Measurements from ENCODE around the gene NIFK.

The NIFK gene

GRCh38 chr2:121736462-121737336, at the start of gene NIFK:
Gene NIFK (minus strand): TSS chr2:121736875. CDS start chr2:121736850, 25 bp downstream.
- peak; percentile 95 for DNase-seq (ENCODE audit: low spot score)

- DNase-seq (ENCODE audit: low spot score) = no peak
Observed at GRCh38 chr2:121783180-121783579, 46.5 kb upstream of the NIFK start.

GRCh38 chr2:121778741-121779487, 42.2 kb upstream of the NIFK start:
- DNase-seq (ENCODE audit: low spot score) = no peak

- no peak for DNase-seq (ENCODE audit: low spot score)
Observed at GRCh38 chr2:121777699-121778058, 41.0 kb upstream of the NIFK start.

GRCh38 chr2:121776885-121777698, 40.4 kb upstream of the NIFK start:
- no peak for DNase-seq (ENCODE audit: low spot score)

- no peak for DNase-seq (ENCODE audit: low spot score)
Observed at GRCh38 chr2:121776361-121776760, 39.7 kb upstream of the NIFK start.

- no peak for DNase-seq (ENCODE audit: low spot score)
Observed at GRCh38 chr2:121774235-121774634, 37.6 kb upstream of the NIFK start.

GRCh38 chr2:121771976-121772742, 35.5 kb upstream of the NIFK start:
- DNase-seq (ENCODE audit: low spot score) = no peak

GRCh38 chr2:121768143-121768755, 31.6 kb upstream of the NIFK start:
- DNase-seq (ENCODE audit: low spot score) = no peak

GRCh38 chr2:121766624-121767023, 29.9 kb upstream of the NIFK start:
- DNase-seq (ENCODE audit: low spot score) = no peak

- DNase-seq (ENCODE audit: low spot score) = no peak
Observed at GRCh38 chr2:121764681-121765228, 28.1 kb upstream of the NIFK start.

- peak; percentile 86 for DNase-seq (ENCODE audit: low spot score)
Observed at GRCh38 chr2:121755237-121756111, 18.8 kb upstream of the NIFK start, which contains the start of gene TSN. Gene TSN (plus strand): TSS chr2:121755651. CDS start chr2:121755780, 129 bp downstream.

- DNase-seq (ENCODE audit: low spot score) = no peak
Observed at GRCh38 chr2:121754851-121755236, 18.2 kb upstream of the NIFK start.

- DNase-seq (ENCODE audit: low spot score) = no peak
Observed at GRCh38 chr2:121748202-121748601, 11.5 kb upstream of the NIFK start.

GRCh38 chr2:121746071-121746578, 9.4 kb upstream of the NIFK start:
- DNase-seq (ENCODE audit: low spot score) = no peak

- no peak for DNase-seq (ENCODE audit: low spot score)
Observed at GRCh38 chr2:121741450-121741849, 4.8 kb upstream of the NIFK start.

GRCh38 chr2:121740973-121741372, 4.3 kb upstream of the NIFK start:
- DNase-seq (ENCODE audit: low spot score) = no peak

GRCh38 chr2:121736140-121736461, 574 bp downstream of the NIFK start:
- no peak for DNase-seq (ENCODE audit: low spot score)

GRCh38 chr2:121735518-121736074, 1.1 kb downstream of the NIFK start:
- DNase-seq (ENCODE audit: low spot score) = no peak
